ENCODE results near the gene SGPP2. TPM values are rescaled to one million over a fixed set of nuclear protein-coding genes. Genes with fewer than 3 reads are reported as not detected.

The SGPP2 gene
- total and polyA plus RNA-seq, 8 donors: 0.80 to 10.4 (median 3.6) TPM

GRCh38 chr2:222439692-222440091, 15.3 kb downstream of the SGPP2 start:
- no peak overlapping the region for H3K27ac ChIP-seq
- no peaks in the 10 kb centered on the region for H3K36me3 ChIP-seq
- H3K4me3 ChIP-seq: no peak overlapping the region
- ATAC-seq: peak in 1 of 4 donors; percentile 51
- no peak for FAIRE-seq
- no peak for DNase-seq
- H3K4me1 ChIP-seq: no peaks in the 10 kb centered on the region
- intact Hi-C loops (cut with DNase I): no loop called here
- TF ChIP-seq CTCF (IDR thresholded peaks at IDR 0.05): no peak
- H3K9me3 ChIP-seq: no peaks in the 10 kb centered on the region
- WGBS, 2 donors: 29 to 44% methylated on average over 1 of the region's 1 CpG
- no peaks in the 10 kb centered on the region for H3K27me3 ChIP-seq

GRCh38 chr2:222440673-222441422, 16.5 kb downstream of the SGPP2 start:
- ATAC-seq: no peak
- no peaks in the 10 kb centered on the region for H3K27me3 ChIP-seq
- intact Hi-C loops (cut with DNase I): no loop called here
- no peaks in the 10 kb centered on the region for H3K4me1 ChIP-seq
- no peak for TF ChIP-seq CTCF (IDR thresholded peaks at IDR 0.05)
- H3K27ac ChIP-seq: no peak overlapping the region
- 42 to 63% methylated on average over 4 of the region's 4 CpGs for WGBS, 2 donors
- no peak overlapping the region for H3K4me3 ChIP-seq
- no peak for FAIRE-seq
- DNase-seq: no peak
- no peaks in the 10 kb centered on the region for H3K36me3 ChIP-seq
- H3K9me3 ChIP-seq: no peaks in the 10 kb centered on the region

- Histone ChIP-seq H3K4me3 (no peak overlapping the region), H3K27ac (no peak overlapping the region), H3K27me3 (no peaks in the 10 kb centered on the region), H3K36me3 (no peaks in the 10 kb centered on the region), H3K9me3 (no peaks in the 10 kb centered on the region), H3K4me1 (no peaks in the 10 kb centered on the region)
- 40 to 48% methylated on average over 5 of the region's 5 CpGs for WGBS, 2 donors
- intact Hi-C loops (cut with DNase I): no loop called here
- no peak for ATAC-seq
- no peak for DNase-seq
- FAIRE-seq: no peak
- TF ChIP-seq CTCF (IDR thresholded peaks at IDR 0.05): no peak
Observed at GRCh38 chr2:222442665-222443064, 18.3 kb downstream of the SGPP2 start.

GRCh38 chr2:222445227-222445626, 20.9 kb downstream of the SGPP2 start:
- 54 to 70% methylated on average over 1 of the region's 1 CpG for WGBS, 2 donors
- Histone ChIP-seq H3K4me3 (no peak overlapping the region), H3K4me1 (no peaks in the 10 kb centered on the region), H3K27me3 (no peaks in the 10 kb centered on the region), H3K36me3 (no peaks in the 10 kb centered on the region), H3K9me3 (no peaks in the 10 kb centered on the region), H3K27ac (no peak overlapping the region)
- intact Hi-C loops (cut with DNase I): no loop called here
- DNase-seq (no peak), FAIRE-seq (no peak), ATAC-seq (no peak)
- TF ChIP-seq CTCF (IDR thresholded peaks at IDR 0.05): no peak

GRCh38 chr2:222447131-222447530, 22.8 kb downstream of the SGPP2 start:
- no peaks in the 10 kb centered on the region for H3K27me3 ChIP-seq
- FAIRE-seq (no peak), ATAC-seq (no peak), DNase-seq (no peak)
- no peak overlapping the region for H3K4me3 ChIP-seq
- intact Hi-C loops (cut with DNase I): no loop called here
- 65 to 80% methylated on average over 3 of the region's 3 CpGs for WGBS, 2 donors
- H3K4me1 ChIP-seq: no peaks in the 10 kb centered on the region
- no peaks in the 10 kb centered on the region for H3K9me3 ChIP-seq
- H3K27ac ChIP-seq: no peak overlapping the region
- TF ChIP-seq CTCF (IDR thresholded peaks at IDR 0.05): no peak
- H3K36me3 ChIP-seq: no peaks in the 10 kb centered on the region

Measured in pancreas (tissue), 10 donors.